Tibial artery (tissue), 4 donors: Measurements from ENCODE around the gene MAP3K2.

Source experiments
- DNase-seq, 2 donors: peaks; one replicate each; pipeline ENCODE4 v3.0.0-alpha.2; 2019
- H3K27ac ChIP-seq, 2 donors: fragments of 200-600 bp; sonication (generic) in 1 of 2; 1 replicate in 1 of 2; 2 replicates in 1 of 2; pipeline ENCODE4 v1.5.1; 2018 to 2019; ENCODE audit warnings: mild to moderate bottlenecking in 1 of 2
- H3K27me3 ChIP-seq, 2 donors: fragments of 200-600 bp; sonication (generic) in 1 of 2; one replicate each; pipeline versions ENCODE4 v1.5.1 to v1.6.0; 2016 to 2019
- H3K36me3 ChIP-seq, 3 donors: fragments of 200-600 bp; sonication (generic) in 2 of 3; one replicate each; pipeline ENCODE4 v1.5.1; 2016 to 2019; ENCODE audit warnings: mild to moderate bottlenecking in 2 of 3
- H3K4me1 ChIP-seq, 4 donors: fragments of 200-600 bp; sonication (generic) in 2 of 4; 1 replicate in 3 of 4; 2 replicates in 1 of 4; pipeline ENCODE4 v1.5.1; 2016 to 2019
- H3K4me3 ChIP-seq, 2 donors: fragments of 200-600 bp; sonication (generic) in 1 of 2; 1 replicate in 1 of 2; 2 replicates in 1 of 2; pipeline ENCODE4 v1.5.1; 2018 to 2019; ENCODE audit warnings: mild to moderate bottlenecking in 2 of 2
- H3K9me3 ChIP-seq, 3 donors: fragments of 200-600 bp; sonication (generic) in 1 of 3; one replicate each; pipeline ENCODE4 v1.5.1; 2016 to 2019
- CTCF ChIP-seq, 2 experiments: fragments of 200-600 bp in 1 of 2; fragments of 450-650 bp in 1 of 2; IDR thresholded peaks; one replicate each; pipeline ENCODE4 v1.5.1; 2017 to 2019; ENCODE audit warnings: antibody characterized with exemption in 2 of 2, mild to moderate bottlenecking in 1 of 2, moderate library complexity in 1 of 2
- intact Hi-C: fragments of 100-400 bp; cut with DNase I; formaldehyde crosslinking; loops from one replicate; pipeline ENCODE4 v1.15.0; 2023; ENCODE audit warnings: low total_unique reads

The MAP3K2 gene

DNA sequence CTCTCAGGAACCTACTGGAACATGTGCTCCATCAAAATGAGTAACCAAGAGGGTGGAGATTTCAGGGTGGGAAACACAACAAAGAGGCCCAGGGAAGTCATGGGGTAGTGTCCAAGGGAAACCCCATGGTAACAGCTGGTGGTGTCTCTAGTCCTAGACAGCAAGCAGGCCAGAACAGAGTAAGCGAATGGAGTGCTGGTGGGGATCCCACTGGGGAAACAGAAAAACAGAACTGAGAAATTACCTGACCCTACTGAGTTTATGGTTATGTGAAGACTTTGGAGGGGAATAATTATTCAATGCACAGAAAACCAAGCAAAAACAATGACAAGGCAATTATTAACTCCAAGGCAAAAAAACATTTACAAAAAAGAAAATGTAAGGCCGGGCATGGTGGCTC, 110.7 kb downstream of the MAP3K2 start:
- Histone ChIP-seq H3K27me3 (no peaks in the 10 kb centered on the region), H3K4me1 (no peaks in the 10 kb centered on the region), H3K9me3 (no peaks in the 10 kb centered on the region), H3K27ac (no peak overlapping the region), H3K36me3 (peaks cover 54 to 97% (median 78%) of the 10 kb centered on the region in 3 donors), H3K4me3 (no peak overlapping the region)
- TF ChIP-seq CTCF (IDR thresholded peaks at IDR 0.05) = no peak
- DNase-seq = no peak
- intact Hi-C loops = no loop called here

DNA sequence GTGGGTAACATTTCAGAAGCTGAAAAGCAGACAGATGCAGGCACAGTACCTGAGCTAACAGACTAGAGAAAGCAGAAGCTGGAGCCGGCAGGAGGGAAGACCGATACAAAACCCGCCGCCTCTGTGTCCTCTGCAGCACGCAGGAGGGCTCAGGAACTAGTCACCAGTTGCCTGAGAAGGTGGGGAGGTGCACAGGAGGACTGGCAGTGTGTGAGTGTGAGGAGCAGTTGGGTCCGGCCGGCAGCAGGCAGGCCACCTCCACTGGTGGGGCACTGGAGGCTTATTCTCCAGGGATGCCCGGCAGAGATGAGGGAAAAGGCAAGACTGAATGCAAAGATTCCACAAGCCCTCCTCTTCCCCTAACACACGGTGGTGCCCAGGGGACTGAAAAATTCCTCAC, 112.0 kb downstream of the MAP3K2 start:
- intact Hi-C loops = no loop called here
- H3K27ac ChIP-seq = no peak overlapping the region
- H3K36me3 ChIP-seq = peaks cover 62 to 99% (median 88%) of the 10 kb centered on the region in 3 donors
- H3K27me3 ChIP-seq = no peaks in the 10 kb centered on the region
- H3K4me1 ChIP-seq = no peaks in the 10 kb centered on the region
- no peak overlapping the region for H3K4me3 ChIP-seq
- TF ChIP-seq CTCF (IDR thresholded peaks at IDR 0.05) = no peak
- no peaks in the 10 kb centered on the region for H3K9me3 ChIP-seq
- no peak for DNase-seq

DNA sequence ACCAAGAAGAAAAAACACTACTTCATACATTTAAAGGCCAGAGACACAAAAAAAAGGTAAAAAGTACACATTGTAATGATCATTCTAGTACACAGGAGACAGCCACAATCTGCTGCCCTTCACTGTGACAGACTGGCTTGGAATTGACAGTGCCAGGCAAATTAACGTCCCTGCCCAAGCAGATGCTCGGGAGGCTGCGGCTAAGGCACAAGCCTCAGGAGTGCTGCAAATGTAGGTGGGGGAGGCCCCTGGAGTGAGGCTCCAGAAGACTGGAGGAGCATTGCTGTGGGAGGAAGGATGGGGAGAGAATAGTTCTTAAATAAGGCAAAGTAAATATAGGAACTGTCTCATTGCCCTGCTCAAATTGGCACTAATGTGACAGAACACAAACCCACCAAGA, 112.4 kb downstream of the MAP3K2 start:
- TF ChIP-seq CTCF (IDR thresholded peaks at IDR 0.05) = no peak
- H3K4me1 ChIP-seq = no peaks in the 10 kb centered on the region
- peaks cover 62 to 99% (median 88%) of the 10 kb centered on the region in 3 donors for H3K36me3 ChIP-seq
- no peaks in the 10 kb centered on the region for H3K9me3 ChIP-seq
- intact Hi-C loops = no loop called here
- no peak for DNase-seq
- H3K27ac ChIP-seq = no peak overlapping the region
- H3K4me3 ChIP-seq = no peak overlapping the region
- no peaks in the 10 kb centered on the region for H3K27me3 ChIP-seq

DNA sequence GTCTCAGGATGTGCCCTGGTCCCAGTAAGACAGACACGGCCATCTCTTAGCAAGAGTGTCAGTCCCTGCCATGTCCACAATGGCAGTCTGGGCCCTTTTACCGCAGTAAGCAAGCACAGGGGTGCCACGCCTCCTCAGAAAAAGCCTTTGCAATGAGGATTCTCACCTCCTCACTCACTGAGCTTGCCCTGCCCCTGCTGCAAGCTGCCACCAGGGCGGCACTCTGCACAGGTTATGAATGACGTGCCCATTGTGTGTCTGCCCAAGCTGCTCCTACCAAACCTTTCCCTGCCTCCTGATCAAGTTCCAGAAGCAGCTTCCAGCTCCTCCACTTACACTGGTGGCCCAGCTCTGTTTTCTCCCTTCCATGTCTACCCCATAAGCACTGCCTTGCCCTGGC, 117.1 kb downstream of the MAP3K2 start:
- DNase-seq = no peak
- TF ChIP-seq CTCF (IDR thresholded peaks at IDR 0.05) = no peak
- Histone ChIP-seq H3K9me3 (no peaks in the 10 kb centered on the region), H3K27me3 (no peaks in the 10 kb centered on the region), H3K4me3 (no peak overlapping the region), H3K27ac (no peak overlapping the region), H3K4me1 (no peaks in the 10 kb centered on the region), H3K36me3 (peaks cover 65 to 92% (median 74%) of the 10 kb centered on the region in 3 donors)
- intact Hi-C loops = no loop called here

DNA sequence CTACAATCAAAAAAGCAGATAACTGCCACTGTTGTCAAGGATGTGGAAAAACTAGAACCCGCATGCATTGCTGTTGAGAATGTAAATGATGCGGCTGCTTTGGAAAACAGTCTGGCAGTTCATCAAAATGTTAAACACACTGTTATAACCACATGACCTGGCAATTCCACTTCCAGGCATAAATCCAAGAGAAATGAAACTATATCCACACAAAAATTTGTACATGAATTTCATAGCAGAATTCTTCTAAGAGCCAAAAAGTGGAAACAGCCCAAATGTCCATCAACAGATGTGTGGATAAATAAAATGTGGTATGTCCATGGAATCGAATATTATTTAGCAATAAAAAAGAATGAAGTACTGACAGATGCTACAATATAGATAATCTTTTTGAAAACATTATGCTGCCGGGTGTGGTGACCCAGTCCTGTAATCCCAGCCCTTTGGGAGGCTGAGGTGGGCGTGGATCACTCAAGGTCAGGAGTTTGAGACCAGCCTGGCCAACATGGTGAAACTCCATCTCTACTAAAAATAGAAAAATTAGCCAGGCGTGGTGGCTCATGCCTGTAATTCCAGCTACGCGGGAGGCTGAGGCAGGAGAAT, 125.9 kb downstream of the MAP3K2 start:
- no peaks in the 10 kb centered on the region for H3K4me1 ChIP-seq
- H3K36me3 ChIP-seq = peaks cover 46 to 61% (median 54%) of the 10 kb centered on the region in 3 donors
- H3K4me3 ChIP-seq = no peak overlapping the region
- no peak overlapping the region for H3K27ac ChIP-seq
- H3K9me3 ChIP-seq = peaks cover 0 to 3% (median 0%) of the 10 kb centered on the region in 3 donors
- no peaks in the 10 kb centered on the region for H3K27me3 ChIP-seq
- TF ChIP-seq CTCF (IDR thresholded peaks at IDR 0.05) = no peak
- intact Hi-C loops = no loop called here
- no peak for DNase-seq

DNA sequence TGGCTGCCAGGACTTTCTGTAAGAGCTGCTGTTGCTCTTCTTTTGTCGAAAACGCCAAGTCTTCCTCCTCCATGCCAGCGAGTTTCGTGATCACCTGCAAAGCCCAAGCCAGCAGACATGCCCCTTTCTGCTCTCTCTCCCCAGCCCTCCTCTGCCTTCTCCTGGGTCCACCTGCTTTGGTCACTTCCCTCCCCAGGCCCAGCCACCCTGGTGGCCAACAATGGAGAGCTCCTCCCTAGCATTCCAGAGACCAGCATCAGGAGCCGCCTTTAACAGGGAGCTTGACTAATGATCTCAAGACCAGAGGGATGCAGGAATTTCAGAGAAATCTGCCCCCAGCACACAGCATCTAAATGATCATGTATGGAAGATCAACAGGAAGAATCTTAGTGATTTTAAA, 128.4 kb downstream of the MAP3K2 start:
- no peak for TF ChIP-seq CTCF (IDR thresholded peaks at IDR 0.05)
- Histone ChIP-seq H3K9me3 (peaks cover 0 to 3% (median 0%) of the 10 kb centered on the region in 3 donors), H3K36me3 (peaks cover 52 to 69% (median 59%) of the 10 kb centered on the region in 3 donors), H3K27me3 (no peaks in the 10 kb centered on the region), H3K4me1 (no peaks in the 10 kb centered on the region), H3K27ac (no peak overlapping the region), H3K4me3 (no peak overlapping the region)
- intact Hi-C loops = no loop called here
- DNase-seq = no peak
